Sigmoid colon (tissue), 4 donors: ENCODE results near the gene NECTIN2.
A peak's percentile ranks its signal among the peaks of the same experiment; 100 is the strongest.

Experiments
- EP300 ChIP-seq, 4 donors: sonication (generic); formaldehyde crosslinking; IDR thresholded peaks; one replicate each; pipeline ENCODE4 v1.6.1; 2017; ENCODE audit warnings: antibody characterized with exemption in 4 of 4
- POLR2A ChIP-seq, 2 donors: fragments of 450-650 bp; IDR thresholded peaks; one replicate each; pipeline ENCODE4 v1.6.1; 2016; ENCODE audit warnings: antibody characterized with exemption in 2 of 2, mild to moderate bottlenecking in 2 of 2, moderate library complexity in 2 of 2
- POLR2AphosphoS5 ChIP-seq, 4 donors: sonication (generic); formaldehyde crosslinking; IDR thresholded peaks; one replicate each; pipeline ENCODE4 v1.6.1; 2017; ENCODE audit warnings: antibody characterized with exemption in 4 of 4
- TF ChIP-seq, protein P1 (sequence below), 4 experiments: fragments of 450-650 bp in 3 of 4; fragments of 200-600 bp in 1 of 4; IDR thresholded peaks; one replicate each; pipeline ENCODE4 v1.5.1; 2016 to 2019; ENCODE audit warnings: antibody characterized with exemption in 4 of 4, mild to moderate bottlenecking in 3 of 4, moderate library complexity in 2 of 4

DNA sequence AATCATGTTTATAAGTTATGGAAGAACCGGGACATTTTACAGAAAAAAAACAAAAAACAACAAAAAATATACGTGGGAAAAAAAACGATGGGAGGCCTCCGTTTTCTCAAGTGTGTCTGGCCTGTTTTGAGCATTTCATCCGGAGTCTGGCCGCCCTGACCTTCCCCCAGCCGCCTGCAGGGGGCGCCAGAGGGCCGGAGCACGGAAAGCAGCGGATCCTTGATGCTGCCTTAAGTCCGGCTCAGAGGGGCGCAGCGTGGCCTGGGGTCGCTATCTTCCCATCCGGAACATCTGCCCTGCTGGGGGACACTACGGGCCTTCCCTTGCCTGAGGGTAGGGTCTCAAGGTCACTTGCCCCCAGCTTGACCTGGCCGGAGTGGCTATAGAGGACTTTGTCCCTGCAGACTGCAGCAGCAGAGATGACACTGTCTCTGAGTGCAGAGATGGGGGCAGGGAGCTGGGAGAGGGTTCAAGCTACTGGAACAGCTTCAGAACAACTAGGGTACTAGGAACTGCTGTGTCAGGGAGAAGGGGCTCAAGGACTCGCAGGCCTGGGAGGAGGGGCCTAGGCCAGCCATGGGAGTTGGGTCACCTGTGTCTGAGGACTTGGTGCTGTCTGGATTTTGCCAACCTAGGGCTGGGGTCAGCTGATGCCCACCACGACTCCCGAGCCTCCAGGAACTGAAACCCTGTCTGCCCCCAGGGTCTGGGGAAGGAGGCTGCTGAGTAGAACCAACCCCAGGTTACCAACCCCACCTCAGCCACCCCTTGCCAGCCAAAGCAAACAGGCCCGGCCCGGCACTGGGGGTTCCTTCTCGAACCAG, 57.7 kb downstream of the NECTIN2 start:
- TF ChIP-seq, protein P1, sequence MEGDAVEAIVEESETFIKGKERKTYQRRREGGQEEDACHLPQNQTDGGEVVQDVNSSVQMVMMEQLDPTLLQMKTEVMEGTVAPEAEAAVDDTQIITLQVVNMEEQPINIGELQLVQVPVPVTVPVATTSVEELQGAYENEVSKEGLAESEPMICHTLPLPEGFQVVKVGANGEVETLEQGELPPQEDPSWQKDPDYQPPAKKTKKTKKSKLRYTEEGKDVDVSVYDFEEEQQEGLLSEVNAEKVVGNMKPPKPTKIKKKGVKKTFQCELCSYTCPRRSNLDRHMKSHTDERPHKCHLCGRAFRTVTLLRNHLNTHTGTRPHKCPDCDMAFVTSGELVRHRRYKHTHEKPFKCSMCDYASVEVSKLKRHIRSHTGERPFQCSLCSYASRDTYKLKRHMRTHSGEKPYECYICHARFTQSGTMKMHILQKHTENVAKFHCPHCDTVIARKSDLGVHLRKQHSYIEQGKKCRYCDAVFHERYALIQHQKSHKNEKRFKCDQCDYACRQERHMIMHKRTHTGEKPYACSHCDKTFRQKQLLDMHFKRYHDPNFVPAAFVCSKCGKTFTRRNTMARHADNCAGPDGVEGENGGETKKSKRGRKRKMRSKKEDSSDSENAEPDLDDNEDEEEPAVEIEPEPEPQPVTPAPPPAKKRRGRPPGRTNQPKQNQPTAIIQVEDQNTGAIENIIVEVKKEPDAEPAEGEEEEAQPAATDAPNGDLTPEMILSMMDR (IDR thresholded peaks at IDR 0.05), result peak; percentile 82 to 100 (median 96)
- TF ChIP-seq POLR2A (IDR thresholded peaks at IDR 0.05) (no peak), POLR2AphosphoS5 (IDR thresholded peaks at IDR 0.05) (no peak), EP300 (IDR thresholded peaks at IDR 0.05) (no peak)
